ENCODE results near the gene MYO18B. TPM values are rescaled to one million over a fixed set of nuclear protein-coding genes. Genes with fewer than 3 reads are reported as not detected.

MYO18B gene
- total RNA-seq, 1 experiment from 2014 or later = 0.05 TPM

GRCh38 chr22:25961699-25962098 lies 219.7 kb downstream of the MYO18B start:
- H3K79me2 ChIP-seq (ENCODE audit: insufficient read depth, low read length) = no peaks in the 10 kb centered on the region

More at GRCh38 chr22:25961699-25962098, 219.7 kb downstream of the MYO18B start:
- H3K4me2 ChIP-seq (ENCODE audit: low read length) = no peak overlapping the region
- no peaks in the 10 kb centered on the region for H3K9me3 ChIP-seq (ENCODE audit: control insufficient read depth in 1 of 2, insufficient read depth in 1 of 2, low read depth in 1 of 2, low read length in 2 of 2)
- BruUV-seq (replicated peaks) = no TSS peak
- no peak overlapping the region for H2AFZ ChIP-seq (ENCODE audit: low read depth, low read length, poor library complexity, severe bottlenecking)
- H3K9ac ChIP-seq (ENCODE audit: low read length) = no peak overlapping the region
- no peak for ATAC-seq
- DNase-seq (ENCODE audit: low read depth, low spot score) = no peak
- POLR2A ChIA-PET = no interaction called here
- no peak for TF ChIP-seq REST (IDR thresholded peaks at IDR 0.05; ENCODE audit: low read depth)
- no peak for TF ChIP-seq SP1 (IDR thresholded peaks at IDR 0.05; ENCODE audit: low read depth)
- no peak for TF ChIP-seq RAD21 (IDR thresholded peaks at IDR 0.05; ENCODE audit: low read depth)
- TF ChIP-seq EGR1 (IDR thresholded peaks at IDR 0.05; ENCODE audit: low read depth) = no peak
- TF ChIP-seq EZH2phosphoT487 (IDR thresholded peaks at IDR 0.05; ENCODE audit: borderline replicate concordance) = no peak
- no peak for TF ChIP-seq YY1 (IDR thresholded peaks at IDR 0.05; ENCODE audit: extremely low read depth, insufficient replicate concordance, low read depth, low read length)
- TF ChIP-seq MAX (IDR thresholded peaks at IDR 0.05) = no peak
- TF ChIP-seq ZFX (IDR thresholded peaks at IDR 0.05) = no peak
- no peak for TF ChIP-seq ELF1 (IDR thresholded peaks at IDR 0.05; ENCODE audit: borderline replicate concordance, low read depth)
- no peak for TF ChIP-seq CBX3 (IDR thresholded peaks at IDR 0.05; ENCODE audit: low read depth)
- no peak for TF ChIP-seq POLR2A (IDR thresholded peaks at IDR 0.05; ENCODE audit: borderline replicate concordance, extremely low read depth, insufficient read depth, insufficient read length)
- peaks cover 95% of the 10 kb centered on the region for H3K27me3 ChIP-seq (ENCODE audit: insufficient read depth, low read length)
- H3K27ac ChIP-seq (ENCODE audit: low read depth, low read length) = no peak overlapping the region
- RAD21 ChIA-PET (ENCODE audit: low non-redundant PET in 1 of 2, low total read pairs in 2 of 2, uncharacterized antibody in 2 of 2, unreplicated experiment in 2 of 2) = no interaction called here
- no peaks in the 10 kb centered on the region for H3K36me3 ChIP-seq (ENCODE audit: control insufficient read depth in 1 of 2, insufficient read depth in 2 of 2, low read length in 2 of 2)
- intact Hi-C loops (cut with micrococcal nuclease) = no loop called here
- H3K4me3 ChIP-seq (replicated peaks in 1 of 2; ENCODE audit: low read depth in 1 of 2, low read length in 2 of 2) = no peak overlapping the region
- H4K20me1 ChIP-seq (ENCODE audit: insufficient read depth) = no peaks in the 10 kb centered on the region
- CTCF ChIA-PET = no interaction called here
- no peaks in the 10 kb centered on the region for H3K4me1 ChIP-seq (ENCODE audit: control insufficient read depth in 1 of 2, insufficient read depth in 2 of 2, low read length in 2 of 2)
- H3K9me2 ChIP-seq (ENCODE audit: insufficient read depth) = no peaks in the 10 kb centered on the region
